GM12878 (cell line): Measurements from ENCODE around the gene FBXO4. TPM values are rescaled to one million over a fixed set of nuclear protein-coding genes. Genes with fewer than 3 reads are reported as not detected.

ENCODE experiments used
- BACH1 ChIP-seq: fragments of 450-650 bp; IDR thresholded peaks from 2 replicates; pipeline ENCODE4 v1.6.1; 2017; ENCODE audit warnings: mild to moderate bottlenecking, borderline replicate concordance
- CEBPZ ChIP-seq: fragments of 150-350 bp; IDR thresholded peaks from 2 replicates; pipeline ENCODE4 v1.6.1; 2016; ENCODE audit warnings: low read depth, low read length
- CREB1 ChIP-seq: IDR thresholded peaks from 2 replicates; pipeline ENCODE4 v1.6.1; 2012; ENCODE audit warnings: low read depth, mild to moderate bottlenecking, inconsistent platforms
- E4F1 ChIP-seq: fragments of 450-650 bp; IDR thresholded peaks from 2 replicates; pipeline ENCODE4 v1.6.1; 2018; ENCODE audit warnings: borderline replicate concordance, mild to moderate bottlenecking; ENCODE audit not compliant: partially characterized antibody
- GATAD2B ChIP-seq: fragments of 450-650 bp; conservative IDR thresholded peaks from 2 replicates; pipeline ENCODE4 v1.6.1; 2017; ENCODE audit warnings: low read depth, mild to moderate bottlenecking, moderate library complexity
- IRF4 ChIP-seq: IDR thresholded peaks from 2 replicates; pipeline ENCODE4 v1.6.1; 2011; ENCODE audit warnings: low read depth, low read length
- KAT2A ChIP-seq: conservative IDR thresholded peaks from 2 replicates; pipeline ENCODE4 v1.6.1; 2011; ENCODE audit warnings: low read depth, low read length; ENCODE audit not compliant: control insufficient read depth
- LARP7 ChIP-seq: fragments of 450-650 bp; IDR thresholded peaks from 2 replicates; pipeline ENCODE4 v1.6.1; 2017; ENCODE audit warnings: mild to moderate bottlenecking
- MLLT1 ChIP-seq: fragments of 450-650 bp; IDR thresholded peaks from 2 replicates; pipeline ENCODE4 v1.6.1; 2016; ENCODE audit warnings: mild to moderate bottlenecking
- MTA2 ChIP-seq: fragments of 450-650 bp; IDR thresholded peaks from 2 replicates; pipeline ENCODE4 v1.6.1; 2016; ENCODE audit warnings: low read depth, mild to moderate bottlenecking, moderate library complexity
- NFIC ChIP-seq: IDR thresholded peaks from 2 replicates; pipeline ENCODE4 v1.6.1; 2012; ENCODE audit warnings: low read depth, mild to moderate bottlenecking, inconsistent platforms, low read length, moderate library complexity
- PAX5 ChIP-seq: IDR thresholded peaks from 2 replicates; pipeline ENCODE4 v1.6.1; 2011; ENCODE audit warnings: low read depth, low read length, borderline replicate concordance
- POLR2AphosphoS5 ChIP-seq: IDR thresholded peaks from 2 replicates; pipeline ENCODE4 v1.6.1; 2011; ENCODE audit warnings: mild to moderate bottlenecking, low read length, inconsistent platforms
- RAD21 ChIP-seq: IDR thresholded peaks from 2 replicates; pipeline ENCODE4 v1.6.1; 2011; ENCODE audit warnings: mild to moderate bottlenecking, low read depth, low read length, moderate library complexity; ENCODE audit not compliant: insufficient read depth
- RELA ChIP-seq: fragments of 450-650 bp; IDR thresholded peaks from 2 replicates; pipeline ENCODE4 v1.8.0; 2014; ENCODE audit warnings: borderline replicate concordance; ENCODE audit not compliant: partially characterized antibody
- RELB ChIP-seq: fragments of 450-650 bp; IDR thresholded peaks from 2 replicates; pipeline ENCODE4 v1.6.1; 2017; ENCODE audit warnings: low read depth, mild to moderate bottlenecking, moderate library complexity
- TARDBP ChIP-seq: IDR thresholded peaks from 2 replicates; pipeline ENCODE4 v1.6.1; 2016; ENCODE audit warnings: borderline replicate concordance
- TBL1XR1 ChIP-seq: IDR thresholded peaks from 2 replicates; pipeline ENCODE4 v1.6.1; 2012; ENCODE audit warnings: low read depth, low read length, improper control_type of control experiment
- TCF7 ChIP-seq: IDR thresholded peaks from 2 replicates; pipeline ENCODE4 v1.6.1; 2014; ENCODE audit warnings: antibody characterized with exemption, borderline replicate concordance
- YBX1 ChIP-seq: fragments of 450-650 bp; IDR thresholded peaks from 2 replicates; pipeline ENCODE4 v1.6.1; 2016; ENCODE audit warnings: antibody characterized with exemption
- YY1 ChIP-seq: IDR thresholded peaks from 2 replicates; pipeline ENCODE4 v1.6.1; 2011; ENCODE audit warnings: low read depth, mild to moderate bottlenecking, low read length
- ZBTB33 ChIP-seq: fragments of 450-650 bp; IDR thresholded peaks from 2 replicates; pipeline ENCODE4 v1.6.1; 2017; ENCODE audit warnings: mild to moderate bottlenecking
- polyA plus RNA-seq, 11 experiments: library from polyadenylated mRNA; depleted of rRNA in 4 of 11; unstranded in 6 of 11; stranded (reverse) in 5 of 11; fragments of >200 nt; fragmentation: Nextera tagmentation in 4 of 11; fragmentation: Illumina TruSeq in 1 of 11; extraction: Ambion mirVana in 4 of 11; extraction: Trizol in 1 of 11; gene quantifications; 1 replicate in 1 of 11; 2 replicates in 10 of 11; pipeline versions ENCODE4 v1.2.1 to v1.2.3, GENCODE V29; 2011 to 2016; ENCODE audit warnings: inconsistent platforms in 2 of 11, missing spikeins in 2 of 11, low read depth in 1 of 11
- total RNA-seq, 4 experiments: library from RNA; depleted of rRNA in 3 of 4; stranded (reverse); fragments of >200 nt in 3 of 4; fragmentation: Illumina TruSeq in 1 of 4; extraction: Trizol in 1 of 4; gene quantifications; 2 replicates each; pipeline versions ENCODE4 v1.2.1 to v1.2.3, GENCODE V29; 2013 to 2021

FBXO4 gene
- total and polyA plus RNA-seq, 10 of the 15 experiments (the other 5 are each of a cell fraction or from before 2014, with no cell fraction given), result 7.2 to 30.5 (median 19.6) TPM

GRCh38 chr5:41918105-41918504 is 7.0 kb upstream of the FBXO4 start (continued):
- TF ChIP-seq RELB (peak; percentile 44; the same call in 1 of the 2 replicates), RAD21 (no peak), MLLT1 (no peak), TARDBP (no peak), YY1 (no peak), MTA2 (peak; percentile 77), TCF7 (no peak), LARP7 (no peak), CREB1 (no peak), PAX5 (no peak), POLR2AphosphoS5 (no peak), KAT2A (no peak), BACH1 (peak; percentile 39; the same call in 1 of the 2 replicates), E4F1 (no peak), RELA (no peak), NFIC (peak; percentile 65; the same call in 1 of the 2 replicates), ZBTB33 (no peak), GATAD2B (no peak), TBL1XR1 (no peak), CEBPZ (no peak), YBX1 (no peak), IRF4 (no peak; the same call in 1 of the 2 replicates)
